ELF-1 (cell line): ENCODE data around the gene FAM177A1.
"Not testable (repeated sequence)": the region's sequence is repeated elsewhere in the genome, so short reads cannot be mapped to it uniquely, and the experiment has no call there.

Source experiments
- DNase-seq: peaks from one replicate; pipeline ENCODE4 v3.0.0-alpha.2; 2016; ENCODE audit warnings: low read depth, low spot score

Gene FAM177A1, protein sequence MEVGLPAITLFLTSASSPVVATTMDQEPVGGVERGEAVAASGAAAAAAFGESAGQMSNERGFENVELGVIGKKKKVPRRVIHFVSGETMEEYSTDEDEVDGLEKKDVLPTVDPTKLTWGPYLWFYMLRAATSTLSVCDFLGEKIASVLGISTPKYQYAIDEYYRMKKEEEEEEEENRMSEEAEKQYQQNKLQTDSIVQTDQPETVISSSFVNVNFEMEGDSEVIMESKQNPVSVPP

DNA sequence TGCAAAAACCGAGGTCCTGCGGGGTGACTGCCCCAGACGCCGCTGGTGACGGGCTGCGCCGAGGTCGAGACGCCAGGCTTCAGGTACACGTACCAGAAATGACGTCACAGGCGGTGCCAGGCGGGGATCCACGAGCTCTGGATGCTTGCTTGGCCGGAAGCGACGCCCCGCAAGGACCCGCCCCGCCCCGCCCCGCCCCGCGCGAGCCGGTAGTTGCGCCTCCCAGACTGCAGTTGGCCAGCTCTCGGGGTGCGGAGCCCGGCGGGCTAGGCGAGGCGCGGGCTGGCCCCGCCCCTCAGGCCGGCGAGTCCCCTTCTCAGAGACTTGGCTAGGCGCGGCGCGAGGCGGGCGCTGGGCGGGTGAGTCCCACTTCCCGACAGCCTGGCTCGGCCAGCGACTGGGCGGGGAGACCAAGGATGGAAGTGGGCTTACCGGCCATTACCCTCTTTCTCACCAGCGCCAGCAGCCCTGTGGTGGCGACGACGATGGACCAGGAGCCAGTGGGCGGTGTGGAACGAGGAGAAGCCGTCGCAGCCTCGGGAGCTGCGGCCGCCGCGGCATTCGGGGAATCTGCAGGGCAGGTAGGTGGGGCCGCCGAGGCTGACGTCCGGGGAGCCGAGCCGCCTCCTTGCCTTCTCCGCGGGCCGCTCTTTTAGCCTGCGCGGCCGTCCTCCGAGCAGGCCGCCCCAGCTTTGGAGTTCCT, at the start of gene FAM177A1:
TSS of gene FAM177A1 (plus strand) at position 225 of the 703 bp plus-strand sequence. CDS start at position 417, 192 bp downstream.
- peak; percentile 96 for DNase-seq

DNA sequence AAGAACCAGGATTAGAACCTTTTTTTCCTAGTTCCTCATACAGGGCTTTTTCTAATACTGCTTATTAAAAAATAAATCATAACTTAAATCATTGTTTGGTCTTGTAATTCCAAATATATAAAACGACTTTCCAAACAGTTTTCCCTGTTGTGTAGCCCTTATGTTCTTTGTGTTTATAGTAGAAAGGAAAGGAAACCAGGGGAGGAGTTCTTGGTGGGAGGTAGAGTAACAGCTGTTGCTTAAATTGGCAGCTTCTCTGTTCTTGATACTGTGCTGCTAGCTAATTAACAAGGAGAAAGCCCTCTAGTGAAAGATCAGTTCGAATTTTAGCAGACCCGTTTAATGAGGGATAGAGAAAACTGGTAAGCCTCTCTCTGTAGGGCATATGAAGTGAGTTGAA, 48.3 kb upstream of the FAM177A1 start:
- DNase-seq, result no peak

DNA sequence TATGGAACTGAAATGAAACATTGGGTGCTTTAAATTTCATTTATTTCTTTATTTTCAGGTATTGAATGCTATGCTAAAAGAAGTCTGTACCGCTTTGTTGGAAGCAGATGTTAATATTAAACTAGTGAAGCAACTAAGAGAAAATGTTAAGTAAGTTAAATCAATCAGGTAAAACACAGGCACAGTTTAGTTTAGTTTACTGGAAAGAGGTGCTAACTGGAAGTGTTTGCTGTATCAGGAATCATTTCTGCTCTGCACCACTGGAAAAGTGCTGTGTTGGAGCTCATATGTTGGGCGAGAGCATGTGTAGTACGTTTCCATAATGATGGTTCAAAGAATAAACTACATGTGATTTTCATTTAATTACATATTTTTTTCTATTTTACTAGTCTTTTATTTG, 46.6 kb upstream of the FAM177A1 start:
- DNase-seq, result no peak

DNA sequence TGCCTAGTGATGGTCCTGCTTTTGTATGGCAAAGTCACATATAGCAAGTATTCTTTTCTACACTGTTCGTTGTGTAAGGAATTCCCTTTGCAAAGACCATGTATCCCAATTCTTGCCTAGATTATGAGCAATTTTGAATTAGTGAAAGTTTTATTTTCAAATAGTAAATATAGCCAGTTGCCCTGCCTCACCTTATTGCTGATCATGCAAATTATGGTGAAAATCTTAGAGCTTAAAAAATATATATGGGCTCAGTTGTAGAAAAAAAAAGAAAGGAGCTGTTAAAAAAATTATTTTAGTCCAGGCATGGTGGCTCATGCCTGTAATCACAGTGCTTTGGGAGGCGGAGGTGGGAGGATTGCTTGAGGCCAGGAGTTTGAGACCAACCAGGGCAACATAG, 44.5 kb upstream of the FAM177A1 start:
- DNase-seq, result no peak

DNA sequence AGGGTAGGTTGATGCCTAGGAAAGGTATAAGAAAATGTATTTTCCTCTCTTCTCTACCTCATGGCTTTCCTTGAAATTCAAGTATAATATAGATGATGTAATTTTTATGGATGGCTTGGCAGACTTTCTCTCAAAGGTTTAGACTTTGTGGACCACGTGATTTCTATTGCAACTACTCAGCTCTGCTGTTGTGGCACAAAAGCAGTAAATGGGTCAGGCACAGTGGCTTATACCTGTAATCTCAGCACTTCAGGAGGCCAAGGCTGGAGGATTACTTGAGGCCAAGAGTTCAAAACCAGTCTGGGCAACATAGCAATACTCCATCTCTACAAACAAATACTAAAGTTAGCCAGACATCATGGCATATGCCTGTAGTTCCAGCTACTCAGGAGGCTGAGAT, 41.2 kb upstream of the FAM177A1 start:
- DNase-seq, result no peak

DNA sequence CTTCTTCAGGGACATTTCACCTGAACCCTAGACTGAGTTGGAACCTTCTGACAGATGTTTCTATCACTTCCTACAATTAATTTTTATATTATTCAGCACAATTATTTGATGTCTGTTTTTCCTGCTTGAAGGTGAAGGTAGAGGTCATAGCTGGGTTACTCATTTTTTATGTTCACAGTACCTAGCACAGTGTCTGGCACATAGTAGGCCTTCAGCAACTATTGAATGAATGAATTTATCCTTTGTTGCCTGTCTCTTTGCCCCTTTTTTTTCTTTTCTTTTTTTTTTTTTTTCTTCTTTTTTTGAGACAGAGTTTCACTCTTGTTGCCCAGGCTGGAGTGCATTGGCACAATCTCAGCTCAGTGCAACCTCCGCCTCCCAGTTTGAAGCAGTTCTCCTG, 29.5 kb upstream of the FAM177A1 start:
- DNase-seq, result no peak

DNA sequence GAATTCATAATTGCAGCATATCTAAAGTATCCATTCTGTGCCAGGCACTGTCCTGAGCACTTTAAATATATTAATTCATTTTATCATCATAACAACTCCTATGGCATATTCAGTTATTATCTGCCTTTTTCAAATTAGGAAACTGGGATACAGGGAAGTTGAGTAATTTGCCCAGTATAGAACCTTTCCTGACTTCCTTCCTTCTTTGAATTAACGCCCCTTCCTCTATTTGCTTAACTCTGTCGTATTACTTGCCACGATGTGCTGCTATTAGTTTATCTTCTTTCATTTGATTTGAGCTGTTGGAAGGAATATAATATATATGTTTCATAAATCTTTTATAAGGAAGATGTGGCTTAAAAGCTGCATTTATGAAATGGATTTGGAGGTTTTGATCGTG, 25.4 kb upstream of the FAM177A1 start:
- DNase-seq, result no peak

DNA sequence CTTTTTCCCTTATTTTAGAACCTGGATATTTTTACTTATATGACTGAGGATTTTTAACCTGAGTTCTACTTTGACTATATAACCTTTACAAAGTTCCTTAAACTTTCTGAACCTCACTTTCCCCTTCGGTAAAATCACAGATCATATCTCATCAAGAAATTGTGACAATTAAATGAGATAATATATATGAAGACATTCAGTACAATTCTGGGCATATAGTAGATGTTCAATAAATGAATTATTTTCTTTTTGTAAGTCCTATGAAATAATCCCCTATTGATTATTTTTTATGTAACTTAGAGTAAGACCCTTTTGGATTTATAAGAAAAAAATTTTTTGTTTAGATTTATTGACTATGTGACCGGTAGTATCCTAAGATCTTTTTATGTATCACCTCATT, 17.6 kb upstream of the FAM177A1 start:
- no peak for DNase-seq

DNA sequence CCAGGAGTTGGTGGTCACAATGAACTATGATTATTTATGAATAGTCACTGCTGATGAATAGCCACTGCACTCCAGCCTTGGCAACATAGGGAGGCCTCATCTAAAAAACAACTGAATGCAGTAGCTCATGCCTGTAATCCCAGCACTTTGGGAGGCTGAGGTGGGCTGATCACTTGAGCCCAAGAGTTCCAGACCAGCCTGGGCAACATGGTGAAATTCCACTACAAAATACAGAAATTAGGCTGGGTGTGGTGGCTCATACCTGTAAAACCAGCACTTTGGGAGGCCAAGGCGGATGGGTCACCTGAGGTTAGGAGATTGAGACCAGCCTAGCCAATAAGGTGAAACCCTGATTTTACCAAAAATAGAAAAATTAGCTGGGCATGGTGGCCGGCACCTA, 13.5 kb upstream of the FAM177A1 start:
- DNase-seq, result no peak

DNA sequence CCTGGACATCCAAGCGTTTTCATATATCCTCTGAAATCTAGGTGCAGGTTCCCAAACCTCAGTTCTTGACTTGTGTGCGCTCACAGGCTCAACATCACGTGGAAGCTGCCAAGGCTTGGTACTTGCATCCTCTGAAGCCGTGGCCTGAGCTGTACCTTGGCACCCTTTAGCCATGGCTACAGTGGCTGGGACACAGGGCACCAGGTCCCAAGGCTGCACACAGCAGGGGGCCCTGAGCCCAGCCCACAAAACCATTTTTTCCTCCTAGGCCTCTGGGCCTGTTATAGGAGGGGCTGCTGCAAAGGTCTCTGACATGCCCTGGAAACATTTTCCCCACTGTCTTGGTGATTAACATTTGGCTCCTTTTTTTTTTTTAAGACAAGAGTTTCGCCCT, 11.6 kb upstream of the FAM177A1 start:
- no peak for DNase-seq

DNA sequence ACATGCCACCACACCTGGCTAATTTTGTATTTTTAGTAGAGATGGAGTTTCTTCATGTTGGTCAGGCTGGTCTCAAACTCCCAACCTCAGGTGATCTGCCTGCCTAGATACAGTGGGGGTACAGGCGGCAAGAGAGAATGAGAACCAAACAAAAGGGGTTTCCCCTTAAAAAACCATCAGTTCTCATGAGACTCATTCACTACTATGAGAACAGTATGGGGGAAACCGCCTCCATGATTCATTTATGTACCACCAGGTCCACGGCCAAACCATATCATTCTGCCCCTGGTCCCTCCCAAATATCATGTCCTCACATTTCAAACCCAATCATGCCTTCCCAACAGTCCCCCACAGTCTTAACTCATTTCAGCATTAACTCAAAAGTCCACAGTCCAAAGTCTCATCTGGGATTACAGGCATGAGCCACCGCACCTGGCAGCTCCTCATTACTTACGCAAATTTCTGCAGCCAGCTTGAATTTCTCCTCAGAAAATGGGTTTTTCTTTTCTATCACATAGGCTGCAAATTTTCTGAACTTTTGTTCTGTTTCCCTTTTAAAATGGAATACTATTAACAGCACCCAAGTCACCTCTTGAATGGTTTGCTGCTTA, 11.0 kb upstream of the FAM177A1 start:
- not testable (repeated sequence) for DNase-seq

DNA sequence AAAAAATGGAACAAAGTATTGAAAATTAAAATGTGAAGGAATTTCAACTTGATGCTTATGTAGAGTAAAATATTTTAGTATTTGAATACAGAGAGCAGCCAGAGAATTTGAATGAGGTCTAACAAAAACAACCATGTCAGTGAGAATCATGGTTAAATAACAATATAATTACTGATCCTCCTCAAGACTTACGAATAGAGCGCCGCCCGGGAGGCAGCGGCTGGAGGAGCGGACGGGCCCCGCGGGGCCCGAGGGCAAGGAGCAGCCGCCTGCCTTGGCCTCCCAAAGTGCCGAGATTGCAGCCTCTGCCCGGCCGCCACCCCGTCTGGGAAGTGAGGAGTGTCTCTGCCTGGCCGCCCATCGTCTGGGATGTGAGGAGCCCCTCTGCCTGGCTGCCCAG, 7.8 kb upstream of the FAM177A1 start:
- DNase-seq, result not testable (repeated sequence)

DNA sequence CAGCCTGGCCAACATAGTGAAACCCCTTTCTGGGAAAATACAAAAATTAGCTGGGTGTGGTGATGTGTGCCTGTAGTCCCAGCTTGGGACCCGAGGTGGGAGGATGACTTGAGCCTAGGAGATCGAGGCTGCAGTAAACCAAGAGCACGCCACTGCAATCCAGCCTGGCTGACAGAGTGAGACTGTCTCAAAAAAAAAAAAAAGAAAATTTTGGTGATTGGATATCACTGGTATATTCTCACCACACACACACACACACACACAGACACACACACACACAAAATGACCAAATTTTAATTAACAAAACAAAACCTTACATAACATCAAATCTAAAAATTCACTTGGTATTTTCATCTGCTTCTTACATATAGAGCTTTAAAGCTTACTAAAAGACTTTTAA, 3.4 kb upstream of the FAM177A1 start:
- no peak for DNase-seq

DNA sequence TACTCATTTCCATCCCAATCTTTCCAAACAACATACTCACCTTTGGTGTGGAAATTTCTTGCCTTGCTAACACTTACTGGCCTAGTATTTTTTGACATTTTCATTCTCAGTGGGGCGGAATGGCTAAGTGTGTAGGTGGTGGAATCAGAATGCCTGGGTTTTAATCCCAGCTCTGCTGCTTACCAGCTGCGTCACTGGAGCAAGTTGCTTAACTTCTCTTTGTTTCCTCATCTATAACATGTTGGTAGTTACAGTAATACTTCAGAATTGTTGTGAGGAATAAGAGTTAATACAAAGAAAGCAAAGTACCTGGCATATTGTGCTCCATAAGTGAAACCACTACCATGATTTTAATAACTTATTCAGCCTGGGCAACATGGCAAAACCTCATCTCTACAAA, 3.0 kb upstream of the FAM177A1 start:
- DNase-seq, result no peak

DNA sequence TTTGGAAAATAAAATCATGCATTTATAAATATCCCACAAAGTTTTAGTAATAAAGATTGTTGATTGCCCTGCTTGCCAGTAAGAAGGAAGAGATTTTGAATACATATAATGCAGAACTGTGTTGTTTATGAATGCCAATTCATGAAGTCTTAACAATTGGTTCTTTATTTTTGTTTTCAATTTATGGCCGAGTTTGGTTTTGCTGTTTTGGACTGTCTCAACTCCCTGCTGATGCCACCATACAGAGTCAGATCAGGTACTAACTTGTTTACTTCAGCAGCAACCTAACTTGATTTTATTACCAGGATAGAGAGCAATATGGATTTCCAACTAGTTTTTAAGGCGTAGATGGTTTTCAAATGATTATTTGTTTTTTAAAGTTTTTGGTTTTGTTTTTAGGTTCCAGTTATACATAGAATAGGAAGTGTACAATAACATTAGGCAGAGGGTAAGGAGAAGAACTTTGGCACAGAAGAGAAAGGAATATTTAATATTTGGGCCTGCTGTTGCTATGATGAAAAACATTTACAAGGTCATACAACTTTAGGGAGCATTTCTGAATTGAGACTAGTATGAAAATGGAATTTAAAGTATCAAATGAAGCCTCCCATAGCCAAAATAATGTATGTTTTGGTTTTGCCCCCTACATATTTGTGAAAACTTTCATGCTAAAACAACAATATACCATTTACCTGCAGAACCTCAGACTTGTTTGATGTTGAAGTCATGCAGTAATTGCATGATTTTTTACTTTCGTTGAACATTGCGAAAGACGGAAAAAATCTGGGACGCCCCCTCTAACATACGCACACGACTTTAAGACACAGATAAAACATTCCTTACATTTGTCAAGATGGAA, 904 bp upstream of the FAM177A1 start:
- DNase-seq, result no peak

DNA sequence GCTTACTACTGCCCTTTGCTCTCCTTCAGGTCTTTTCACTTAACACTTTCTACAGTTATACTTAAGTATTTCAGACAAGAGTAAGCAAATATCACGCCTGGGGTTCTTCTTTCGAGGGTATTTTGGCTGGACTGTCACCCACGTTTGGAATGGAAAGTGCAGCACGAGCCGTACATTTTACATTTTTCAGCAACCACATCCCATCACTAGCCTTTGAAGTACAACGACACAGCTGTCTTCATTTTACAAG, 349 bp upstream of the FAM177A1 start:
- DNase-seq, result no peak

DNA sequence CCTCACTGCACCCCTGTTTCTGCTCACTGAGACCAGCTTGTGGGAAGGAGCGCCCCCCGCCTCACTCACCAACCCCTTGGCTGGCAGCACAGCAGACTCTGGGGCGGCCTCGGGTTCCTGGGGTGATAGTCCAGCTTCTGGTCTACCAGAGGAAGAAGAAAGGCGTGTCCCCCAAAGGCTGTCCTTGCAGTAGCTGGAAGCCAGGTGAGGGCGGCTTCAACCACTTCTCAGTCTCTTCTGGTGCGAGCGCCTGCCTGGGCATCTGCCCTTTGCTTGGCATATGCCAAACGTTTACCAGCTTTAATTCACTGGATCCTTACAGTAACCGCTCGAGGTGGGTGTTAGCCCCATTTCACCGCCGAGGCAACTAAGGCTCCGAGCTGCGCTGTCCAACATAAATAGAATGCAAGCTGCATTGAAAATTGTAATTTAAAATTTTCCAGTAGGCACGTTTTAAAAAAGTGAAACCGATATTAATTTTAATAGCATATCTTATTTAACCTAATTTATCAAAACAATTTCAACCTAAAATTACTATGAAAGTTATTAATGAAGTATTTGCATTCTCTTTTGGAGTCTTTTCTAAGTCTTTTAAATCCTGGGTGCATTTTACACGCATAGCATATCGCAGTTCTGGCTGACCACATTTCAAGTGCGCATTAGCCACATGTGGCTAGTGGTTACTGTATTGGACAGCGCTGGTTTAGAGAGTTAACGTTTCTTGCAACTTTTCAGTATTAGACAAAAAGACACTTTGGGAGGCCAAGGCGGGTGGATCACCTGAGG, 872 bp downstream of the FAM177A1 start:
- no peak for DNase-seq

DNA sequence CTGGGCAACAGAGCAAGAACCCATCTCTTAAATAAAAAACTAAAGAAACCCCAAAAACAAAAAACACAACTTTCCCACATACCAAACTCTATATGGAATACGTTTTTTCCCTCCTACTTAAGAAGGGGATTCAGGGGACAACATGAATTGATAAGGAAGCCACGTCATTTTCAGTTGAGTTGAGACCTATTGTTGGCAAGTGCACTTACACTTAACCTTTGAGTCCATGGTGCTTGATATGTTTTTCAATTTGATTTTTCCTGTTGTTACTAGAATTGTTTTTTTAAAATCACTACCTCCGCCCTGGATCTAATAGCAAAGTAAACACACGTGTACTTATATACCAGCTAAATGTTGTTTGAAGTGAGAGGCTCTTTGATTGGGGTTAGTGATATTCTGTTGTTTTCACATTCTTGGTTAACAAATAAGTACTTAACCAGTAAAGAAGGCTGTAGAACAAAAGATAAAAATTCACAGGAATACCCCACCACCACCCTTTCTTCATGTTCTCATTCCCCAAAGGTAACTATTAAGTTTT, 2.0 kb downstream of the FAM177A1 start:
- DNase-seq, result no peak

DNA sequence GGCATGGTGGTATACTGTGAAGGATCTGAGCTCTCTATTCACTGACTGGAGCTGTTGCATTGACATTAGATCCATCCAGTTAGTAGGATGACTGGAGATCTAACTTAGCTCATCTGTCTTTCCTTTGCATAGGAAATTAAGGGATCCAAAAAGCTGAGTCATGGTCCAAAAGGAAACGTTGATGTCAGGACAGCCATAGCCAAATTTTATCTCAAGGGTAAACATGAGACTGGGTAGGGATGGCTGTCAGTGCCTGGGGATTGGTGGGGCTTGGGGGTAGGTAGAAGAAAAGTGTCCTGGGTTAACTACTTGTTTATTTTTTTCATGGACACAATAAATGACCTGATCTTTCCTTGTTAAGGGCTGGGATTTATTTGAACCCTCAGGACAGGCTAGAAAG, 4.6 kb downstream of the FAM177A1 start:
- peak; percentile 6 for DNase-seq

DNA sequence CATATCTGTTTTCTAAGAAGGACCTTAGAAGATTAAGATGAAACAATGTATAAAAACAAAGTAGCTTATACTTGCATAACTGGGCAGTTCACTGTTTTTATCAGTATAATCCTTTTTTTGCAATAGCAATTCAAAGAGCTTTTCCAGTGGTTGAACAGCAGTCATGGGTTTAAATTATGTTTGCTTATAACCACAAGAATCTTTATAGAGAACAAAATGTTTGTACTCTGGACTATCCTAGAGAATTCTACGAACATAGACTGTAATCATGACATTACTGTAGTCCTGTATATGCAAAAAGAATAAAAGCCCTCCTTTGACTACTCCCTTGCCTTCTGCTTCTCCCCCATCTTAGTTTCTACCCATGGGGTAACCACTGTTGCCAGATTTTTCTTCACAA, 5.7 kb downstream of the FAM177A1 start:
- no peak for DNase-seq

DNA sequence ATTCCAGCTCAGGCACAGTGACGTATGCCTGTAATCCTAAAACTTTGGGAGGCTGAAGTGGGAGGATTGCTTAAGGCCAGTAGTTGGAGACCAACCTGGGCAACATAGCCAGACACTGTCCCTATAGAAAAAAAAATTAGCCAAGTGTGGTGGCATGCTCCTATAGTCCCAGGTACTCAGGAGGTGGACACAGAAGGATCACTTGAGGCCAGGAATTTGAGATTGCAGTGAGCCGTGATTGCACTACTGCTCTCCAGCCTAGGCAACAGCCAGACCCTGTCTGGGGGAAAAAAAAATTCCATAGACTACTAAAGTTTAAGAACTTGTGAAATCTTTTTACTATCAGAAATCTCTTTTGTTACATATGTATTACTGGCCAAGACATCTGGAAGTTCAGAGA, 6.6 kb downstream of the FAM177A1 start:
- no peak for DNase-seq
